ENCODE data around the gene ZNF83.
"Not testable (repeated sequence)": the region's sequence is repeated elsewhere in the genome, so short reads cannot be mapped to it uniquely, and the experiment has no call there.

ZNF83 gene

DNA sequence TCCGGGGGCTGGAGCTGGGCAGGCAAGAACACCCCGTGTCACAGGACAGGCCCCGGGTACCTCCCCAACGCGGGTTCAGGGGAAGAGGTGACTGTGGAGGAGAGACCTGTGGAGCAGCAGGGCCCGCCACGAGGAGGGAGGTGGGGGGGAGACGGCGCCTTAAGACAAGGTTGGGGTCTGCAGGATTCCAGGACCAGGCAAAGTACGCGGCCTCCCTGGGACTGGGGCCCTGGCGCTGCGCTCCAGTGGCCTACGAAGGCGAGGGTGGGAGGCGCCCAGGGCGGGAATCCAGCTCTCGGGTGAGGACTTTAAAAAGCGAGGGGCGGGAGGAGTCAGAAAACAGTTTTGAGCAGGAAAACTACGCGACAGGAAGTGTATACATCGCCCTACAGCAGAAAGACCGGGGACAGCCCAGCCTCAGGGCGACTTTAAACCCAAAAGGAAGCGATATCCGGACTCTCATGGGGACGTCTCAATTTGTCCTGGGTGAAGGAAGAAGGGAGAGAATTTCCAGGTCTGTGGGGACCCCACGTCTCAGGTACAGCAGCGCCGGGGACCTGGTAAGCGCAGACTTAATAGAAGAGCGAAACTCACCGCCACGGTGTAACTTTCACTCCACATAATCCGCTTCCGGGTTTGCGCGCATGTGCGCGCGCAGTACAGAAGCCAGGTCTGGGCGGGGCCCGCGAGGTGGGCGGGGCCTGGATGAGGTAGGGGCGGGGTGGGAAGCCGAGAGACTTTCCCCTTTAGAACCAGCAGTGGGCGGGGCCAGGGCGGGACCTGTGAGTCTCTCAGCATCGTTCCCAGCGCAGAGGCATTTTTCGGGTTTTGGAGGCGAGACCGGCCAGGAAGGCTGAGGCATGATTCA lies at the start of gene ZNF83:
Gene ZNF83 (minus strand): TSS at position 638 of the 868 bp plus-strand sequence.
- Histone ChIP-seq H3K27ac (ENCODE audit: low read length) (peak within 1 kb of the TSS; percentile 78), H3K4me1 (ENCODE audit: control insufficient read depth, insufficient read depth, low read length) (peaks cover 7% of the 10 kb centered on the region), H3K27me3 (ENCODE audit: control insufficient read depth in 1 of 2, insufficient read depth in 2 of 2, low read length in 2 of 2) (no peaks in the 10 kb centered on the region)

DNA sequence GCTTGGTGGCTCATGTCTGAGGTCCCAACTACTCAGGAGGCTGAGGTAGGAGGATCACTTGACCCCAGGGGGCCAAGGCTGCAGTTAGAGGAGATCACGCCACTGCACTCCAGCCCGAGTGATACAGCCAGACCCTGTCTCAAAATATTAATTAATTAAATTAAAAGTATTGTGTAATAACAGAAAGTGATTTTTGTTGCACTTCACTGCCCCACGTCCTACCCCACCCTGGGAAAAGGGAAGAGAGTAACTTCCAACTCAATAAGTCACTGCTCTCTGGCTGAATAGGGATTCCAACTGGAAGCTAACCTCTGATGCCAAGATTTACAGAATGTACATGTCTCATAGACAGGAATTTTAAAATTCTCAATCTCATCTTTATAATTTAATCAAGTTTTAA lies 49.5 kb upstream of the ZNF83 start:
- no peak overlapping the region for H3K9ac ChIP-seq (ENCODE audit: low read length in 2 of 2)
- H3K4me1 ChIP-seq (ENCODE audit: control insufficient read depth, insufficient read depth, low read length) = peaks cover 16% of the 10 kb centered on the region
- H3K9me3 ChIP-seq (ENCODE audit: control insufficient read depth in 2 of 2, low read length in 2 of 2) = no peaks in the 10 kb centered on the region

More for the DNA sequence above, at the start of gene ZNF83:
- H3K9me3 ChIP-seq (ENCODE audit: control insufficient read depth in 2 of 2, low read length in 2 of 2) = no peaks in the 10 kb centered on the region
- peak within 1 kb of the TSS; percentile 90 to 97 for H3K4me3 ChIP-seq (ENCODE audit: low read length in 2 of 2)
- H3K9ac ChIP-seq (ENCODE audit: low read length in 2 of 2) = peak within 1 kb of the TSS; percentile 89 to 96
- peaks cover 0 to 2% of the 10 kb centered on the region in 2 donors for H3K36me3 ChIP-seq (ENCODE audit: control insufficient read depth in 2 of 2, insufficient read depth in 2 of 2, low read length in 2 of 2)

DNA sequence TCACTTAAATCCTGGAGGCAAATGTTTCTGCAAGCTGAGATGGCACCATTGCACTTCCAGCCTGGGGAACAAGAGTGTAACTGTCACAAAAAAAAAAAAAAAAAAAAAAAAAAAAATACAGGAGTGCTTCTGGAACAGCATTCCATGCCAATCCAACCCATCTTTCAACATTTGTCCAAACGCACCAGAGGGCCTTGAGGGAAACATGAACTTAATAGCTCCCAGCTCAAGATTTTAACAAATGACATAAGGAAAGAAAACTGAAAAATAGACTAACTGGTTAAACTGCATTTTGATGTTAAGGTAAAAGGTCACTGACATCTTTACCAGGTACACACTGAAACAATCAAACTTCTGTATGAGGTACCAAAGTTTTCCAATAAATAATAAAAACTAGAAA lies 47.7 kb upstream of the ZNF83 start:
- H3K27ac ChIP-seq (ENCODE audit: low read length) = no peak overlapping the region
- no peaks in the 10 kb centered on the region for H3K9me3 ChIP-seq (ENCODE audit: control insufficient read depth in 2 of 2, low read length in 2 of 2)
- no peak overlapping the region for H3K9ac ChIP-seq (ENCODE audit: low read length in 2 of 2)
- H3K4me1 ChIP-seq (ENCODE audit: control insufficient read depth, insufficient read depth, low read length) = peaks cover 14% of the 10 kb centered on the region
- H3K36me3 ChIP-seq (ENCODE audit: control insufficient read depth in 2 of 2, insufficient read depth in 2 of 2, low read length in 2 of 2) = peaks cover 0 to 2% of the 10 kb centered on the region in 2 donors
- no peaks in the 10 kb centered on the region for H3K27me3 ChIP-seq (ENCODE audit: control insufficient read depth in 1 of 2, insufficient read depth in 2 of 2, low read length in 2 of 2)
- H3K4me3 ChIP-seq (ENCODE audit: low read length in 2 of 2) = no peak overlapping the region

More for the DNA sequence above, 49.5 kb upstream of the ZNF83 start:
- Histone ChIP-seq H3K27me3 (ENCODE audit: control insufficient read depth in 1 of 2, insufficient read depth in 2 of 2, low read length in 2 of 2) (no peaks in the 10 kb centered on the region), H3K36me3 (ENCODE audit: control insufficient read depth in 2 of 2, insufficient read depth in 2 of 2, low read length in 2 of 2) (peaks cover 0 to 2% of the 10 kb centered on the region in 2 donors), H3K27ac (ENCODE audit: low read length) (no peak overlapping the region), H3K4me3 (ENCODE audit: low read length in 2 of 2) (no peak overlapping the region)

DNA sequence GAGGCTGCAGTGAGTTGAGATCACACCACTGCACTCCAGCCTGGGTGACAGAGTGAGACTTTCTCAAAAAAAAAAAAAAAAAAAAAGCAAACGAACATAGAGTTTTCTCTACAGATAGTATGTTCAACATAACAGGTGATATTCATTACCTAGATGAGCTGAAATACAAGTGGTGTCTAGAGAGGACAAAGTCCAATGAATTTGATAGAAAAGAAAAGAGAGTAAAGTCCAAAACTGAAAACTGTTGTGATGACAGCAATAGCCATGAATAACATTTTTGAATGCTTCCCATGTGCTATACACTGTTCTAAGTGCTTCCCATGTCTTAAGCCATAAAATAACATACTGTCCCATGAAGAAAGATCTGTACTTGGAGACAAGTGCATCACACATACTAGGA lies 43.1 kb upstream of the ZNF83 start:
- not testable (repeated sequence) for H3K9ac ChIP-seq (ENCODE audit: low read length in 2 of 2); H3K27ac ChIP-seq (ENCODE audit: low read length); H3K27me3 ChIP-seq (ENCODE audit: control insufficient read depth in 1 of 2, insufficient read depth in 2 of 2, low read length in 2 of 2); H3K4me1 ChIP-seq (ENCODE audit: control insufficient read depth, insufficient read depth, low read length); H3K36me3 ChIP-seq (ENCODE audit: control insufficient read depth in 2 of 2, insufficient read depth in 2 of 2, low read length in 2 of 2); H3K4me3 ChIP-seq (ENCODE audit: low read length in 2 of 2); H3K9me3 ChIP-seq (ENCODE audit: control insufficient read depth in 2 of 2, low read length in 2 of 2)

DNA sequence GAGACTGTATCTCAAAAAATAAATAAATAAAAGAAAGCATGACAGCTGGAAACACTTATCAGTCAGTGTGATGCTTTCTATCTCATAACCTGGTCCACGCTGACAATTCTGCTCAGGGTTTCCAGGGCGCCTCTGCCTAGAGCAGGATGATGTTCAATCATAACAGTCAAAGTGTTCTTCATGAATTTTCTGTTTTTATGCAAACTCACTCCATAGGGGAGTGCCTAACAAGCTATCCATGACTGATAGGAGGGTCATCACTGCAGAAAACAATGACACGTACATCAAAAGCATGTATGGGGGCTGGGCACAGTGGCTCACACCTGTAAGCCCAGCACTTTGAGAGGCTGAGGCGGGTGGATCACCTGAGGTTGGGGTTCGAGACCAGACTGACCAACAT lies 41.4 kb upstream of the ZNF83 start:
- Histone ChIP-seq H3K4me1 (ENCODE audit: control insufficient read depth, insufficient read depth, low read length) (peaks cover 2% of the 10 kb centered on the region), H3K9me3 (ENCODE audit: control insufficient read depth in 2 of 2, low read length in 2 of 2) (no peaks in the 10 kb centered on the region), H3K27me3 (ENCODE audit: control insufficient read depth in 1 of 2, insufficient read depth in 2 of 2, low read length in 2 of 2) (no peaks in the 10 kb centered on the region), H3K27ac (ENCODE audit: low read length) (no peak overlapping the region), H3K9ac (ENCODE audit: low read length in 2 of 2) (no peak overlapping the region), H3K4me3 (ENCODE audit: low read length in 2 of 2) (no peak overlapping the region), H3K36me3 (ENCODE audit: control insufficient read depth in 2 of 2, insufficient read depth in 2 of 2, low read length in 2 of 2) (peaks cover 0 to 2% of the 10 kb centered on the region in 2 donors)

DNA sequence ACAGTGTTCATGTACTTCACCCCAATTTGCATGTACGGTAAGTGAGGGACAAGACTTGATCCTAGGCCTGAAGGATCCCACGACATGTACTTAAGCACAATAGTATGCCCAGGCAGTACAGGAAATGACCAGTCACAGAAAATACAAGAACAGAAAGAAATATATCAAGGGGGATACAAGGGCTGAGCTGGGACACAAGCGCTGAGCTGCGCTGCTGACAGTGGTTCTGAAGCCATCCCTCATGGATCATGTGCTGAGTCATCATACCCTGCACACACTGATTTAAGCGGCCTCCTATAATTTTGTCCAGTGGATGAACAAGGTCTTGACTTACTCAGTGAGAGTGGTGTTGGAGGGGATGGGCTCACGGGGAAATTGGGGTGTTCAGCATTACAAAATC lies 37.1 kb upstream of the ZNF83 start:
- H3K27me3 ChIP-seq (ENCODE audit: control insufficient read depth in 1 of 2, insufficient read depth in 2 of 2, low read length in 2 of 2); H3K9me3 ChIP-seq (ENCODE audit: control insufficient read depth in 2 of 2, low read length in 2 of 2); H3K4me3 ChIP-seq (ENCODE audit: low read length in 2 of 2); H3K36me3 ChIP-seq (ENCODE audit: control insufficient read depth in 2 of 2, insufficient read depth in 2 of 2, low read length in 2 of 2); H3K27ac ChIP-seq (ENCODE audit: low read length); H3K9ac ChIP-seq (ENCODE audit: low read length in 2 of 2); H3K4me1 ChIP-seq (ENCODE audit: control insufficient read depth, insufficient read depth, low read length): not testable (repeated sequence)

DNA sequence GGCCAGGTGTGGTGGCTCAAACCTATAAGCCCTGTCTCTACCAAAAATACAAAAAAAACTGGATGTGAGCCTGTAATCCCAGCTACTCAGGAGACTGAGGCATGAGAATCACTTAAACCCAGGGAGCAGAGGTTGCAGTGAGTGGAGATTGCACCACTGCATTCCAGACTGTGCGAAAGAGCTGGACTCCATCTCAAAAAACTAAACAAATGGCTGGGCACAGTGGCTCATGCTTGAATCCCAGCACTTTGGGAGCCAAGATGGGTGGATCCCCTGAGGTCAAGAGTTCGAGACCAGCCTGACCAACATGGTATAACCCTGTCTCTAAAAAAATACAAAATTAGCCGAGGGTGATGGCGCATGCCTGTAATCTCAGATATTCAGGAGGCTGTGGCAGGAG lies 34.9 kb upstream of the ZNF83 start:
- Histone ChIP-seq H3K27ac (ENCODE audit: low read length) (no peak overlapping the region), H3K36me3 (ENCODE audit: control insufficient read depth in 2 of 2, insufficient read depth in 2 of 2, low read length in 2 of 2) (peaks cover 0 to 2% of the 10 kb centered on the region in 2 donors), H3K27me3 (ENCODE audit: control insufficient read depth in 1 of 2, insufficient read depth in 2 of 2, low read length in 2 of 2) (no peaks in the 10 kb centered on the region), H3K9ac (ENCODE audit: low read length in 2 of 2) (no peak overlapping the region), H3K4me3 (ENCODE audit: low read length in 2 of 2) (no peak overlapping the region), H3K4me1 (ENCODE audit: control insufficient read depth, insufficient read depth, low read length) (no peaks in the 10 kb centered on the region), H3K9me3 (ENCODE audit: control insufficient read depth in 2 of 2, low read length in 2 of 2) (no peaks in the 10 kb centered on the region)

DNA sequence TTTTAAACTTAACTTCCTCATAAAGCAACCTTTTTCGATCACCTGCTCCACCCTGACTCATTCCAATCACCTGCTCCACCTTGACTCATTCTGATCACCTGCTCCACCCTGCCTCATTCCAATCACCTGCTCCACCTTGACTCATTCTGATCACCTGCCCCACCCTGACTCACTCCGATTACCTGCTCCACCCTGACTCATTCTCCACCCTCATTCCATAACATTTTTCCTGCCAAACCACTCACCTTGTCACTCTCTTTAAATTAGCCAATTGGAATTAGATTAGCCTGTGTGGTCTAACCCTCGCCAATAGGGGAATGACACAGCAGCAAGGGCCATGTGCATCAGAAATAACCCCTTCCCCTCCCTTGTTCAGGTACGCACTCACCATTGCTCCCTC lies 31.9 kb upstream of the ZNF83 start:
- H3K27me3 ChIP-seq (ENCODE audit: control insufficient read depth in 1 of 2, insufficient read depth in 2 of 2, low read length in 2 of 2) = no peaks in the 10 kb centered on the region
- no peak overlapping the region for H3K27ac ChIP-seq (ENCODE audit: low read length)
- H3K9me3 ChIP-seq (ENCODE audit: control insufficient read depth in 2 of 2, low read length in 2 of 2) = no peaks in the 10 kb centered on the region
- no peaks in the 10 kb centered on the region for H3K4me1 ChIP-seq (ENCODE audit: control insufficient read depth, insufficient read depth, low read length)
- peaks cover 0 to 2% of the 10 kb centered on the region in 2 donors for H3K36me3 ChIP-seq (ENCODE audit: control insufficient read depth in 2 of 2, insufficient read depth in 2 of 2, low read length in 2 of 2)
- no peak overlapping the region for H3K4me3 ChIP-seq (ENCODE audit: low read length in 2 of 2)
- H3K9ac ChIP-seq (ENCODE audit: low read length in 2 of 2) = no peak overlapping the region

DNA sequence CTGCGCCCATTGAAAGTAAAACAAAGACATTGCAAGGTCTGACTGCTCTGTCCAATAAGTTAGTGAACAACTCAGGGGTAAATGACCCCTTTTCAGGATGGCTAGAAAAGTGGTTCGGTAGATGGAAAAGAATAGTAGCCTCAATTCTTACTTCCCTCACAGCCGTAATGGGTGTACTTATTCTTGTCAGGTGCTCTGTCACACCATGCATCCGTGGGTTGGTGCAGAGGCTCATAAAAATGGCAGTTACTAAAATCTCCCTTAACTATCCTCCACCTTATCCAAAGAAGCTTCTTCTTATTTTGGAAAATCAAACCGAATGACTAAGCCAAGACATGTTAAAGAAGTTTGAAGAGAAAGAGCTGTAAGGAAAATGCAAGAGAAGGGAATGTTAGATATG lies 31.4 kb upstream of the ZNF83 start:
- H3K9me3 ChIP-seq (ENCODE audit: control insufficient read depth in 2 of 2, low read length in 2 of 2) = no peaks in the 10 kb centered on the region
- H3K27me3 ChIP-seq (ENCODE audit: control insufficient read depth in 1 of 2, insufficient read depth in 2 of 2, low read length in 2 of 2) = no peaks in the 10 kb centered on the region
- H3K4me1 ChIP-seq (ENCODE audit: control insufficient read depth, insufficient read depth, low read length) = no peaks in the 10 kb centered on the region
- peaks cover 0 to 2% of the 10 kb centered on the region in 2 donors for H3K36me3 ChIP-seq (ENCODE audit: control insufficient read depth in 2 of 2, insufficient read depth in 2 of 2, low read length in 2 of 2)
- no peak overlapping the region for H3K4me3 ChIP-seq (ENCODE audit: low read length in 2 of 2)
- no peak overlapping the region for H3K9ac ChIP-seq (ENCODE audit: low read length in 2 of 2)
- H3K27ac ChIP-seq (ENCODE audit: low read length) = no peak overlapping the region

DNA sequence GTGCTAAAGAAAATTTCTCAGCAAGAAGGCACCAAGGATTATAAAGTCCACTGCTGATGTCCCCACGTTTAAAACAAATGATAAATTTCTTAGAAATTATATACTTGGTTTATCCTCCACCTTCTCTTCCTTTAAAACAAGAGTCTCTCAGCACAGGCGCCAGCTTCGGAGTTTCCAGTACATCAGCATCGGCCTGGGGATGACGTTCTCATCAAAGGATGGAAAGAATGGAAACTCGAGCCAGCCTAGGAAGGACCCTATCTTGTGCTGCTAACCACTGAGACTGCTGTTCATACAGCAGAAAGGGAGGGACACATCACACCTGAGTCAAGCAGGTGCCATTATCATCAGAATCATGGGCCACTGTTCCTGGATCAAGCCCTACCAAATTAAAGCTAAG lies 29.8 kb upstream of the ZNF83 start:
- Histone ChIP-seq H3K36me3 (ENCODE audit: control insufficient read depth in 2 of 2, insufficient read depth in 2 of 2, low read length in 2 of 2) (peaks cover 0 to 2% of the 10 kb centered on the region in 2 donors), H3K4me3 (ENCODE audit: low read length in 2 of 2) (no peak overlapping the region), H3K27me3 (ENCODE audit: control insufficient read depth in 1 of 2, insufficient read depth in 2 of 2, low read length in 2 of 2) (no peaks in the 10 kb centered on the region), H3K27ac (ENCODE audit: low read length) (no peak overlapping the region), H3K9ac (ENCODE audit: low read length in 2 of 2) (no peak overlapping the region), H3K4me1 (ENCODE audit: control insufficient read depth, insufficient read depth, low read length) (no peaks in the 10 kb centered on the region), H3K9me3 (ENCODE audit: control insufficient read depth in 2 of 2, low read length in 2 of 2) (no peaks in the 10 kb centered on the region)

DNA sequence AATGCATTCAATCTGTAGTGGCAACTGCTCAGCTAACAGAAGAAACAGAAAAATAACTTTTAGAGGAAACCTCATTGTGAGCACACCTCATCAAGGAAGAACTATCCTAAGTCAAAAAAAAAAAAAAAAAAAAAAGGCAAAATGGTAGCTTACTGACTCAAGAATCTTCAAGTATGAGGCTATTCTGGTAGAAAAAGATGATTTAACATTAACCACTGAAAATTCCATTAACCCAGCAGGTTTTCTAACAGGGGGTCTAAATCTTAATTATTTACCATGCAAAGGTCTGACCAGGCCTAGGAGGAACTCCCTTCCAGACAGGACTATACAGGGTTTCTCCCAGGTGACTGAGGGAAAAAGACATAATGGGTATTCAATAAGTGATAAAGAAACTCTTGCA lies 28.4 kb upstream of the ZNF83 start:
- Histone ChIP-seq H3K27ac (ENCODE audit: low read length) (no peak overlapping the region), H3K27me3 (ENCODE audit: control insufficient read depth in 1 of 2, insufficient read depth in 2 of 2, low read length in 2 of 2) (no peaks in the 10 kb centered on the region), H3K9ac (ENCODE audit: low read length in 2 of 2) (no peak overlapping the region), H3K36me3 (ENCODE audit: control insufficient read depth in 2 of 2, insufficient read depth in 2 of 2, low read length in 2 of 2) (peaks cover 0 to 8% of the 10 kb centered on the region in 2 donors), H3K4me1 (ENCODE audit: control insufficient read depth, insufficient read depth, low read length) (no peaks in the 10 kb centered on the region), H3K9me3 (ENCODE audit: control insufficient read depth in 2 of 2, low read length in 2 of 2) (no peaks in the 10 kb centered on the region), H3K4me3 (ENCODE audit: low read length in 2 of 2) (no peak overlapping the region)

Data from stomach smooth muscle (tissue), 2 donors.